Spleen (tissue), 11 donors: ENCODE measurements around the gene CFB. TPM values are rescaled to one million over a fixed set of nuclear protein-coding genes. Genes with fewer than 3 reads are reported as not detected.

Experiments
- DNase-seq: peaks from one replicate; pipeline ENCODE4 v3.0.0-alpha.2; 2020
- H3K27ac ChIP-seq, 8 donors: fragments of 200-600 bp; sonication (generic) in 7 of 8; 1 replicate in 4 of 8; 2 replicates in 4 of 8; pipeline versions ENCODE4 v1.5.0 to v1.8.0; 2016 to 2021; ENCODE audit warnings: inconsistent platforms in 4 of 8, mild to moderate bottlenecking in 4 of 8, moderate library complexity in 1 of 8
- H3K27me3 ChIP-seq, 7 donors: fragments of 200-600 bp; sonication (generic) in 6 of 7; replicated peaks in 1 of 7; 1 replicate in 4 of 7; 2 replicates in 3 of 7; pipeline versions ENCODE4 v1.5.0 to v1.8.0; 2016 to 2021; ENCODE audit warnings: inconsistent platforms in 3 of 7, mild to moderate bottlenecking in 1 of 7
- H3K36me3 ChIP-seq, 6 donors: fragments of 200-600 bp; sonication (generic) in 5 of 6; 1 replicate in 4 of 6; 2 replicates in 2 of 6; pipeline versions ENCODE4 v1.5.0 to v1.8.0; 2016 to 2021; ENCODE audit warnings: inconsistent platforms in 2 of 6
- H3K4me1 ChIP-seq, 6 donors: fragments of 200-600 bp; sonication (generic) in 5 of 6; 1 replicate in 3 of 6; 2 replicates in 3 of 6; pipeline versions ENCODE4 v1.5.0 to v1.8.0; 2016 to 2021; ENCODE audit warnings: inconsistent platforms in 3 of 6
- H3K4me3 ChIP-seq, 8 donors: fragments of 200-600 bp; sonication (generic) in 7 of 8; 1 replicate in 4 of 8; 2 replicates in 4 of 8; pipeline versions ENCODE4 v1.5.0 to v1.8.0; 2016 to 2021; ENCODE audit warnings: inconsistent platforms in 4 of 8, mild to moderate bottlenecking in 4 of 8, moderate library complexity in 2 of 8
- H3K9me3 ChIP-seq, 8 donors: fragments of 200-600 bp; sonication (generic) in 7 of 8; 1 replicate in 4 of 8; 2 replicates in 4 of 8; pipeline versions ENCODE4 v1.5.0 to v1.8.0; 2016 to 2021; ENCODE audit warnings: inconsistent platforms in 4 of 8
- POLR2A ChIP-seq, 3 donors: fragments of 450-650 bp; IDR thresholded peaks; one replicate each; pipeline ENCODE4 v1.5.1; 2017; ENCODE audit warnings: antibody characterized with exemption in 3 of 3, mild to moderate bottlenecking in 1 of 3
- POLR2AphosphoS5 ChIP-seq, 3 donors: sonication (generic); formaldehyde crosslinking; IDR thresholded peaks; one replicate each; pipeline ENCODE4 v1.5.1; 2017; ENCODE audit warnings: antibody characterized with exemption in 3 of 3
- WGBS, 5 donors: extraction: QIAGEN DNeasy Blood & Tissue Kit in 3 of 5; methylation state at CpG; one replicate each; pipeline versions ENCODE4 v1.1.5 to v1.1.7; 2013 to 2018; 5-methylcytosine and 5-hydroxymethylcytosine counted together
- intact Hi-C: fragments of 100-400 bp; cut with DNase I; formaldehyde crosslinking; loops from one replicate; pipeline ENCODE4 v1.15.0; 2023; ENCODE audit warnings: low total_unique reads
- polyA plus RNA-seq, 3 donors: library from polyadenylated mRNA; stranded (reverse); fragments of 200-250 nt; gene quantifications; one replicate each; pipeline ENCODE4 v1.2.1, GENCODE V29; 2013
- total RNA-seq, 7 donors: library from RNA; depleted of rRNA in 3 of 7; stranded (reverse); fragments of >200 nt in 3 of 7; fragmentation: NEBNext Ultra II Directional in 4 of 7; extraction: Animal tissue kit (Norgen Biotek cat#: 25700) in 4 of 7; gene quantifications; one replicate each; pipeline versions ENCODE4 v1.1.0 to v1.2.1, GENCODE V29; 2016 to 2021
- TF ChIP-seq, protein P1 (sequence below), 11 experiments: fragments of 200-600 bp in 7 of 11; fragments of 450-650 bp in 4 of 11; sonication (generic) in 4 of 11; IDR thresholded peaks in 8 of 11; conservative IDR thresholded peaks in 3 of 11; 1 replicate in 7 of 11; 2 replicates in 4 of 11; pipeline versions ENCODE4 v1.4.0 to v1.8.0; 2016 to 2021; ENCODE audit warnings: antibody characterized with exemption in 11 of 11, inconsistent platforms in 4 of 11, mild to moderate bottlenecking in 1 of 11
- donor health status: healthy with polysubstance abuse.
- donor health status: DM: no; HTN: no; CAD: no; lungs with moderate emphysema.
- donor health status: DM: no; HTN: no; CAD: no.
- donor health status: Bipolar disorder and iron deficiency.
- donor health status: healthy.
- donor health status: DM: no; HTN: no; CAD: no.
- donor health status: DM: yes; HTN: yes; CAD: no.

CFB gene
- total and polyA plus RNA-seq, 10 donors = 5.4 to 35.8 (median 22.6) TPM

GRCh38 chr6:31920811-31921210 is 25.1 kb upstream of the CFB start:
- Histone ChIP-seq H3K27ac (no peak overlapping the region), H3K36me3 (no peaks in the 10 kb centered on the region), H3K4me3 (no peak overlapping the region), H3K27me3 (no peaks in the 10 kb centered on the region), H3K9me3 (no peaks in the 10 kb centered on the region), H3K4me1 (no peaks in the 10 kb centered on the region)
- no peak for TF ChIP-seq POLR2A (IDR thresholded peaks at IDR 0.05)
- no peak for TF ChIP-seq POLR2AphosphoS5 (IDR thresholded peaks at IDR 0.05)
- TF ChIP-seq, protein P1, sequence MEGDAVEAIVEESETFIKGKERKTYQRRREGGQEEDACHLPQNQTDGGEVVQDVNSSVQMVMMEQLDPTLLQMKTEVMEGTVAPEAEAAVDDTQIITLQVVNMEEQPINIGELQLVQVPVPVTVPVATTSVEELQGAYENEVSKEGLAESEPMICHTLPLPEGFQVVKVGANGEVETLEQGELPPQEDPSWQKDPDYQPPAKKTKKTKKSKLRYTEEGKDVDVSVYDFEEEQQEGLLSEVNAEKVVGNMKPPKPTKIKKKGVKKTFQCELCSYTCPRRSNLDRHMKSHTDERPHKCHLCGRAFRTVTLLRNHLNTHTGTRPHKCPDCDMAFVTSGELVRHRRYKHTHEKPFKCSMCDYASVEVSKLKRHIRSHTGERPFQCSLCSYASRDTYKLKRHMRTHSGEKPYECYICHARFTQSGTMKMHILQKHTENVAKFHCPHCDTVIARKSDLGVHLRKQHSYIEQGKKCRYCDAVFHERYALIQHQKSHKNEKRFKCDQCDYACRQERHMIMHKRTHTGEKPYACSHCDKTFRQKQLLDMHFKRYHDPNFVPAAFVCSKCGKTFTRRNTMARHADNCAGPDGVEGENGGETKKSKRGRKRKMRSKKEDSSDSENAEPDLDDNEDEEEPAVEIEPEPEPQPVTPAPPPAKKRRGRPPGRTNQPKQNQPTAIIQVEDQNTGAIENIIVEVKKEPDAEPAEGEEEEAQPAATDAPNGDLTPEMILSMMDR (IDR thresholded peaks at IDR 0.05 in 8 of 11, conservative IDR thresholded peaks at IDR 0.05 in 3 of 11) = no peak
- WGBS, 5 donors = 44 to 82% (median 73%) methylated on average over 2 of the region's 2 CpGs
- no peak for DNase-seq
- intact Hi-C loops = no loop called here

- Histone ChIP-seq H3K4me3 (no peak overlapping the region), H3K27me3 (no peaks in the 10 kb centered on the region), H3K4me1 (peaks cover 0 to 9% (median 0%) of the 10 kb centered on the region in 6 donors), H3K9me3 (no peaks in the 10 kb centered on the region), H3K36me3 (no peaks in the 10 kb centered on the region), H3K27ac (no peak overlapping the region)
- 14 to 26% (median 22%) methylated on average over 5 of the region's 5 CpGs for WGBS, 5 donors
- intact Hi-C loops = no loop called here
- DNase-seq = peak; percentile 28
- TF ChIP-seq POLR2AphosphoS5 (IDR thresholded peaks at IDR 0.05) = no peak
- TF ChIP-seq, protein P1 (IDR thresholded peaks at IDR 0.05 in 8 of 11, conservative IDR thresholded peaks at IDR 0.05 in 3 of 11) = peak in 1 of 11 experiments; percentile 13
These were observed 23.0 kb upstream of the CFB start for GRCh38 chr6:31922942-31923341.

DNA sequence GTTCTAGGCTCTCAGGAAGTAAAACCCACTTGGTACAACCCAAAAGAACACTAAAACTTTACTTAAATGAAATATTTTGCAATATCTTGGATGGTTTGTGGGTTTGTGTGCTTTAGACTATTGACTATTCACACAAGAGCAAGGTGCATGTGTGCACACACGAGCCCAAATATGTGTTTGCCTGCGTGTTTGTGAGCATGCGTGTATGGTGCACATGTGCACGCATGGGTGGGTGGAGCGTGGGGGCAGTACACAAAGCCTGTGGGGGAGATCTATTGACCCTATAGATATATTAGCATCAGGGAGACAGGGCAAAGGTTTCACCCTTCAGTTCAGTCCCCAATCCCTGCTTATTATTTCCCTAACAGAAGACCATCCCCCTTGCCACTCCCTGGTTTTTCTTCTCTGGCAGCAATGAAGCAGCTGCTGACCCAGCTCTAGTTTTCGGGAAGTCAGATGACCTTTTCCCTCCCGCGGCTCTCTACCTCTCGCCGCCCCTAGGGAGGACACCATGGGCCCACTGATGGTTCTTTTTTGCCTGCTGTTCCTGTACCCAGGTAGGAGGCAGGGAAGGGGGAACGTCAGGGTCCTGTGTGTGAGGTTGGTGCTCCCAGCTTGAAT is 18.5 kb upstream of the CFB start, which contains the start of gene C2:
TSS of gene C2 (plus strand) at position 476 of the 621 bp plus-strand sequence. CDS start at position 512, 36 bp downstream.
- Histone ChIP-seq H3K27me3 (no peaks in the 10 kb centered on the region), H3K27ac (peak within 1 kb of the TSS; percentile 13 to 79 (median 64)), H3K9me3 (no peaks in the 10 kb centered on the region), H3K4me1 (peaks cover 0 to 28% (median 0%) of the 10 kb centered on the region in 6 donors), H3K36me3 (no peaks in the 10 kb centered on the region), H3K4me3 (peak within 1 kb of the TSS; percentile 7 to 62 (median 27))
- DNase-seq = no peak
- intact Hi-C loops = no loop called here
- TF ChIP-seq POLR2AphosphoS5 (IDR thresholded peaks at IDR 0.05) (peak in 1 of 3 donors; percentile 33), POLR2A (IDR thresholded peaks at IDR 0.05) (no peak)
- TF ChIP-seq, protein P1 (IDR thresholded peaks at IDR 0.05 in 8 of 11, conservative IDR thresholded peaks at IDR 0.05 in 3 of 11) = no peak
- WGBS, 5 donors = 48 to 74% (median 64%) methylated on average over 11 of the region's 11 CpGs

- Histone ChIP-seq H3K27me3 (no peaks in the 10 kb centered on the region), H3K4me1 (peaks cover 0 to 28% (median 0%) of the 10 kb centered on the region in 6 donors), H3K4me3 (peak overlapping the region; percentile 7 to 62 (median 27)), H3K9me3 (no peaks in the 10 kb centered on the region), H3K36me3 (no peaks in the 10 kb centered on the region), H3K27ac (peak overlapping the region; percentile 13 to 79 (median 64))
- intact Hi-C loops = no loop called here
- WGBS, 5 donors = 66 to 81% (median 73%) methylated on average over 11 of the region's 11 CpGs
- no peak for TF ChIP-seq POLR2A (IDR thresholded peaks at IDR 0.05)
- TF ChIP-seq, protein P1 (IDR thresholded peaks at IDR 0.05 in 8 of 11, conservative IDR thresholded peaks at IDR 0.05 in 3 of 11) = no peak
- TF ChIP-seq POLR2AphosphoS5 (IDR thresholded peaks at IDR 0.05) = no peak
- no peak for DNase-seq
These were observed 17.8 kb upstream of the CFB start for GRCh38 chr6:31927863-31928671.
